Measurements from ENCODE around the gene ADRA2C. TPM values are rescaled to one million over a fixed set of nuclear protein-coding genes. Genes with fewer than 3 reads are reported as not detected.

The ADRA2C gene
- polyA plus RNA-seq, 3 donors, result 2.3 to 9.7 (median 8.4) TPM

GRCh38 chr4:3801931-3802550 lies 35.9 kb downstream of the ADRA2C start:
- 68 to 78% (median 73%) methylated on average over 15 of the region's 15 CpGs for WGBS, 3 donors
- no peak overlapping the region for H3K27ac ChIP-seq (ENCODE audit: low read depth, low read length)

GRCh38 chr4:3802571-3803474 lies 36.6 kb downstream of the ADRA2C start:
- WGBS, 3 donors, result 37 to 40% (median 40%) methylated on average over 13 of the region's 13 CpGs

GRCh38 chr4:3803475-3803847 lies 37.3 kb downstream of the ADRA2C start:
- 21 to 55% (median 49%) methylated on average over 14 to 18 of the region's 18 CpGs for WGBS, 3 donors
- H3K27ac ChIP-seq (ENCODE audit: low read depth, low read length), result no peak overlapping the region

More at GRCh38 chr4:3802571-3803474, 36.6 kb downstream of the ADRA2C start:
- no peak overlapping the region for H3K27ac ChIP-seq (ENCODE audit: low read depth, low read length)

- 75 to 88% (median 81%) methylated on average over 7 to 8 of the region's 8 CpGs for WGBS, 3 donors
- H3K27ac ChIP-seq (ENCODE audit: low read depth, low read length), result no peak overlapping the region
These were observed 37.8 kb downstream of the ADRA2C start for GRCh38 chr4:3803946-3804345.

GRCh38 chr4:3805026-3805425 lies 38.8 kb downstream of the ADRA2C start:
- WGBS, 3 donors, result 85 to 91% (median 90%) methylated on average over 8 of the region's 8 CpGs
- no peak overlapping the region for H3K27ac ChIP-seq (ENCODE audit: low read depth, low read length)

GRCh38 chr4:3805731-3806130 lies 39.5 kb downstream of the ADRA2C start:
- 91 to 96% (median 94%) methylated on average over 11 of the region's 11 CpGs for WGBS, 3 donors
- no peak overlapping the region for H3K27ac ChIP-seq (ENCODE audit: low read depth, low read length)

- H3K27ac ChIP-seq (ENCODE audit: low read depth, low read length), result no peak overlapping the region
- 48 to 53% (median 53%) methylated on average over 6 of the region's 6 CpGs for WGBS, 3 donors
These were observed 41.1 kb downstream of the ADRA2C start for GRCh38 chr4:3807311-3807710.

- 19 to 25% (median 24%) methylated on average over 14 of the region's 14 CpGs for WGBS, 3 donors
- H3K27ac ChIP-seq (ENCODE audit: low read depth, low read length), result no peak overlapping the region
These were observed 41.8 kb downstream of the ADRA2C start for GRCh38 chr4:3807822-3808496.

- H3K27ac ChIP-seq (ENCODE audit: low read depth, low read length), result no peak overlapping the region
- 53 to 64% (median 55%) methylated on average over 5 of the region's 5 CpGs for WGBS, 3 donors
These were observed 42.4 kb downstream of the ADRA2C start for GRCh38 chr4:3808597-3808996.

- 88 to 91% (median 89%) methylated on average over 29 of the region's 29 CpGs for WGBS, 3 donors
- no peak overlapping the region for H3K27ac ChIP-seq (ENCODE audit: low read depth, low read length)
These were observed 42.8 kb downstream of the ADRA2C start for GRCh38 chr4:3809028-3809427.

- 65 to 76% (median 71%) methylated on average over 18 of the region's 18 CpGs for WGBS, 3 donors
- H3K27ac ChIP-seq (ENCODE audit: low read depth, low read length), result no peak overlapping the region
These were observed 43.4 kb downstream of the ADRA2C start for GRCh38 chr4:3809451-3810110.

GRCh38 chr4:3810111-3810680 lies 44.0 kb downstream of the ADRA2C start:
- 62 to 75% (median 74%) methylated on average over 15 of the region's 15 CpGs for WGBS, 3 donors
- no peak overlapping the region for H3K27ac ChIP-seq (ENCODE audit: low read depth, low read length)

GRCh38 chr4:3810796-3811485 lies 44.8 kb downstream of the ADRA2C start:
- 77 to 88% (median 82%) methylated on average over 19 to 20 of the region's 20 CpGs for WGBS, 3 donors
- H3K27ac ChIP-seq (ENCODE audit: low read depth, low read length), result no peak overlapping the region

- H3K27ac ChIP-seq (ENCODE audit: low read depth, low read length), result no peak overlapping the region
- WGBS, 3 donors, result 76 to 85% (median 80%) methylated on average over 6 of the region's 6 CpGs
These were observed 45.4 kb downstream of the ADRA2C start for GRCh38 chr4:3811621-3812020.

GRCh38 chr4:3812211-3812934 lies 46.2 kb downstream of the ADRA2C start:
- no peak overlapping the region for H3K27ac ChIP-seq (ENCODE audit: low read depth, low read length)
- 79 to 87% (median 86%) methylated on average over 19 of the region's 19 CpGs for WGBS, 3 donors

GRCh38 chr4:3813151-3814052 lies 47.2 kb downstream of the ADRA2C start:
- no peak overlapping the region for H3K27ac ChIP-seq (ENCODE audit: low read depth, low read length)
- WGBS, 3 donors, result 78 to 84% (median 83%) methylated on average over 29 of the region's 29 CpGs

All from adipose tissue (tissue), 3 donors.